ENCODE measurements around the gene ERP27.

The ERP27 gene

DNA sequence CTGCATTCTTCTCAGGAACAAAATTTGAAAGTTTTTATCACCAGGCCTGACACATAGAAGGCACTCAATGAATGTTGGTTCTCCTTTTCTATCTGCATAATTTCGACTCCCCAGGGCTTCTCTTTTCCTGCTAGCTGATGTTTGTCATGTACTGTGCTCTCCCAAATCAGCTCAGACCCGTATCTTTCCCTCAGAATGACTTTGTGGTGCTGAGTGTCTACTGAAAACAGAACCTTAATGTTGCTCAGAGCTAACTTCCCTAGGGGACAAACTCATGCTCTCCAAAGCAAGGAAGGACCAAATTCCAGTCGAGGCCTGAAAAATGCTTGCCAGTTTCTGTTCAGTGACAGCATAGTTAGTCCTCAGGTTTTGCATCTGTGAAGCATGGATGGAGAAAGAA is 21.1 kb upstream of the ERP27 start:
- DNase-seq (ENCODE audit: low spot score) = peak; percentile 52

GRCh38 chr12:14959126-14959440 is 20.7 kb upstream of the ERP27 start:
- DNase-seq (ENCODE audit: low spot score) = no peak

DNA sequence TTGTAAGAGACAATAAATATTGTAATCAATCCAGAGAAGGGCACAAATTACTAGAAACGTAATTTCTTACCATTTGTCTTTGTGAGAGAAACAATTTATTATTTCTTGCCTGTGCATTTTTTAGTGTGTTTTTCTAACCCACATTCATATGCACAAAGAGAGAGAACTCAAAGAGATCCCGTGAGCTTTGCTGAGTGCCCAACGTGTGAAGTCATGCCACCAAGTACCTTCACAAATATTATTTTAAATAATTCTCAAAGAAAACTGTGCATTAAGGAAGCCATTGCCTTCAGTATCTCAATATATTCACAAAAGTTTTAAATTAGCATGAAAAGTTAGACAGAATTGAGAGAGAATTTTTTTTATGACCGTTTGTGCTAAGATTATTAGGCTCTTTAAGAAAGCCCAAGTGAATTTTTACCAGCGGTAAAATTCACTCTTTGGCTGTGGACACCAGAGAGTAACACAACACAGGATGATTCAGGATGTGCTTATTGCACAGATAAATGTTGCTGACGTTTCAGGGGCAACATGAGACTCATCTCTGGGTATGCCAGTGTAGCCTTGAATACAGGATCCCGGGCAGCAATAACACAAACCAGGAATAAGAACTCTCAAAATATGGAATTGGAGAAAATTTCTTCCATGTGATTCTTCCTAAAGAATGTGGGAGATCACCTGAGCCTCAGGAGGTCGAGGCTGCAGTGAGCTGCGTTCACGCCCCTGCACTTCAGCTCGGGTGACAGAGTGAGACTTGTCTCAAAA is 20.2 kb upstream of the ERP27 start:
- DNase-seq (ENCODE audit: low spot score) = peak; percentile 53

DNA sequence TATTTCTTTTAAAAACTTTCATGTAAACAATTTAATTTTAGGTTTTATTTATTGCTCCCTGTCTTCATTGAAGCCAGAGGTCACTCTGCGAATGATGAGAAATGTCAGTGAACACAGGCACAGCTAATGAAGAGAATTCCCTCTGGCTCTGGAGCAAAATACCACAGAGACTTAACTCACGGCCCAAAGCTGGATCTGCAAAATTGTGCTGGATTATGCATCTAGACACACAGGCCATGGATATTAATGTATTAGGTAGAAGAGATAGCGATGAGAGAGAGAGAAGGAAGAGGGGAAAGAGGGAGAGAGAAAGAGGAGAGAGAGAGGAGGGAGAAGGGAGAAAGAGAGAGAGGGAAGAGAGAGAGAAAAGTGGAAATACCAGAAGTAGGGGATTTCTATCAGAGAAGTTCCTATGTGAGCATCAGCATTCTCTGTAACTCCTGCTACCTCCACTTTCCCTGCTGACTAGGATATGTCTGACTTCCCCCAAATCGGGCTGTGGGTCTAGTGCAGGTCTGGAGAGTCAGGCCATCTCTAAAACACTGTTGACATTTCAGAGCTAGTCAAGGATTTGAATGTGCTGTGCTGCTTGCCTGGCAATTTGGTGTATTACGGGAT is 19.3 kb upstream of the ERP27 start:
- DNase-seq (ENCODE audit: low spot score) = peak; percentile 38

- DNase-seq (ENCODE audit: low spot score) = no peak
Measured at GRCh38 chr12:14956905-14957304, 18.6 kb upstream of the ERP27 start.

DNA sequence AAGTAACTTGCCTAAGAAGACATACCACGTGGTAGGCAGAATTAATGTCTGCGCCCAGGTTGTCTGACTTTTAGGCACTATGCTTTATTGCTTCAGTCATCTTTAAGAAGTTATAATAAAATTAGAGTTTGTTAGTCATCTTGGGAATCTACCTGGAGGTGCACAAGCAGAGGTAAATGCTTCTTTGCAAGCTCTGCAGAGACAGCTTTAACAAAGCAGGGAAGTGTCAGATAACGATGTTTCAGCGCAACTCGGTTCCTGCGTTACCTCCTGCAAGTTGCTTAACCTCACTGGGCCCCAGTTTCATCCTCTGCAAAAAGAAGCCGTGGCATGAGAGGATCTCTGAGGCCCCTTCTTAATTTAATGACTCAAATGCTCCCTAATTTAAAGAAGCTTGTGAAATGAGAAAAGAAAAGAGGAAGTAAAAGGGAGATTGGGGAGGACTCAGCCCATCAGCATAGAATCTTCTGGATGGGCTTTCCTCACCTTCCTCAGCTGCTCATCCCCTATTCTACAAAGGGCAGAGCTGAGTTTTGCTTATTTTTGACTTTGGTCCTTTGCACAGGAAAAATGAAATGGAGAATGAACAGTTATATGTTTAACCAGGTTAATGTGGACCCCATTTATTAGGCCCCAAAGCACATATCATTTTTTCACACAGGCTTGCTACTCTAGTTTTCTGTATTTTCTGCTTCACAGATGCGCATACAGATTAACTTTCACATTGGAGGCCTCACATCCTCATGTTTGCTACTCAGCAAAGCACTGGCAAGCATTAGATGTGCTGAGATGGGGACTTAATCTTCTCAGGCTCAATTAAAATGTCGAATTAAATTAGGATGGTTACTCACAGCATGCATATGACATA is 17.9 kb upstream of the ERP27 start:
- peak; percentile 58 for DNase-seq (ENCODE audit: low spot score)

- DNase-seq (ENCODE audit: low spot score) = peak; percentile 58
Measured at GRCh38 chr12:14954269-14954668, 15.9 kb upstream of the ERP27 start.

DNA sequence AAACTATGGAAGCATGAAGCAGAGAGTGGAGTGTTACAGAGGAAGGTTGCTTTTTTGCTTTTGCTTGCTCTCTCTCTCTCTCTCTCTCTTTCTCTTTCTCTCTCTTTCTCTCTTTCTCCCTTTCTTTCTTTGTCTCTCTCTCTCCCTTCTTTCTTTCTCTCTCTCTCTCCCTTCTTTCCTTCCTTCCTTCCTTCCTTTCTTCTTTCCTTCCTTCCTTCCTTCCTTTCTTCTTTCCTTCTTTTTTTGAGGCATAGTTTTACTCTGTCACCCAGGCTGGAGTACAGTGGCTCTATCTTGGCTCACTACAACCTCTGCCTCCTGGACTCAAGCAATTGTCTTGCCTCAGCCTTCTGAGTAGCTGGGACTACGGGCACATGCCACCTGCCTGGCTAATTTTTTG is 15.4 kb upstream of the ERP27 start:
- DNase-seq (ENCODE audit: low spot score) = no peak

GRCh38 chr12:14952299-14952921 is 14.1 kb upstream of the ERP27 start:
- peak; percentile 71 for DNase-seq (ENCODE audit: low spot score)

DNA sequence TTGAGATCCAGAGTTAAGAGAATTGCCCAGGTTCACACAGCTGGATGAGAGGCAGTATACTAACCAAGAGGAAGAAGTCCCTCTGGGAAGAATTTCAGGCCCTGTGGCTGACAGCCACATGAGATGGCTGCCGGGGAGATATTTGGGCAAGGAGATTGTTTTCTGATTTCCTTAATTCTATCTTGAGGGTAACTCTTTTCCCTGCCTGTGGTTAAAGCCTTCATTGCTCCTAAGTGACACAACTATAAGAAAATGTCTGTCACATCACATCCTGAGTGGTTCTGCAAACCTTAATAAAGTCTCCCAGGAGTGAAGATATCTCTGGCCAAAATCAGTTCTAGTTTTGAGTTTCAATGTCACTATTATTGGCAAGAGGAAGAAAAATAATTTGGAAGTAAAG is 13.5 kb upstream of the ERP27 start:
- no peak for DNase-seq (ENCODE audit: low spot score)

DNA sequence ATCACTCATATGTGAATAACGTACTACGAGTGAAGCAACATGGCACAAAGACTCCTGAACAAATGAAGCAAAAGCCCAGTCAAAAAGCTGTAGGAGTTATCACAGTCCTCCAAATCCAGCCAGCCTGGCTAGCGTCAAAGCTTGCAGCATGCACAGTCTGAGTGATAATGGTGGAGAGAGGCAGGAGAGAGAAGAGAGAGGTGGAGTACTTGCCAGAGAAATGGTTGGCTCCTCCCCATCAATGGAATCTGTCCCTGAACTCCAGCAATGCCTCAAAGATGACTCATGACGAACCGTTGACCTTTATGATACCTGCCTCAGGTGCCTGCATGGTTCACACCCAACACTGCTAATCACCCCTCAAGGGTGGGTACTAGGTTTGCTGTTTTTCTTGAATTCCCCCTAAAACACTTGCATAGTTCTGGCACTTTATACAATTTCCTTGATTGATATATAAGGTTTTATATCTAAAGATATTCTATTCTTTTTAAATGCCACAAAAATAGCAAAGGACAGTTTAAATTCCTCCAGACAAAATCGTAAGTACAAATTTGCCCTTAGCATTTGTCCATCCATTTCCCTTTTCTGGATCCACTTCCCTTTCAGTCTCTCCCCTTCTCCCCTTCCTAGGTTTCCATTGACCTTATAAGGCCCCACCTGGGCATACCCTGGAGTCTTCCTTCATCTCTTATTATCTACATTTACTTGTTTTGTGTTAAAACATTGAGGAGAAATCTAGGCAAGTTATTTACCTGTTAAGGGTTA is 12.8 kb upstream of the ERP27 start:
- DNase-seq (ENCODE audit: low spot score) = no peak

GRCh38 chr12:14950421-14950820 is 12.1 kb upstream of the ERP27 start:
- DNase-seq (ENCODE audit: low spot score) = no peak

DNA sequence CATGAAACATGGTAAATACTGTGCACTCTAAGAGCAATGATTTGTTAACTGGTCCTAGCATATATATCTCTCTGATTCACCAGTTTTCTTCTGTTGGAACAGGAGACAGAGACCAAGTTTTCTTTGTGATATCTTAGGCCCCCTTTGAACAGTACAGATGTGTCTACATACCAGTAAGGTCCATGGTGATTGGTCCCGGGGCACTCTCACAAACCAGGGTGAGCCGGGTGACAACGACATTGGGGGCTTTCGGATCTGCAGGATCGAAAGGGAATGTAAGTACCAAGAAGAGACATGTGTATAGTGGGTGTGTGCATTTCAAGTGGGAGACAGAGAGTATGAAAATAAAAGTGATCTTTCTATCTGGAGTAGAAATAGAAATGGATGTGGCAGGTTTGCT is 11.3 kb upstream of the ERP27 start:
- no peak for DNase-seq (ENCODE audit: low spot score)

- peak; percentile 89 for DNase-seq (ENCODE audit: low spot score)
Measured at GRCh38 chr12:14948672-14949071, 10.3 kb upstream of the ERP27 start.

DNA sequence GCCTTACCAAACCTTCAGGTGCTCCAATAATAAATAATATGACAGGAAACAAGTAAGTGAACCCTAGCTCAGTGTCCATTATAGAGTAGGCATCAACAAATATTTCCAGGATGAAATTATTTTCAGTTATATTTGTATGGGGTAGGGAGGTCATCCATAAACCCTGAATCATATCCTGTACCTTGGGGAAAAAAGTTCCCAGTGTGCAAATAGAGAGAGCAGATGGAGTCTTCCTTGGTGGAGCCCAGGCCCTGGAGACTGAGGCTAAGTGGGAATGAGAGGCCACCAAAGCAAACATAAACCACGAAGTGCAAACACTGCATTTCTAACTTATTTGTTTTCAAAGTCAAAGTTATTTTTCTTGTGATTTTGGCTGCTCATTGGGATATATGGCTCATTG is 8.5 kb upstream of the ERP27 start:
- no peak for DNase-seq (ENCODE audit: low spot score)

- no peak for DNase-seq (ENCODE audit: low spot score)
Measured at GRCh38 chr12:14946162-14946561, 7.8 kb upstream of the ERP27 start.

- DNase-seq (ENCODE audit: low spot score) = no peak
Measured at GRCh38 chr12:14942196-14942931, 4.0 kb upstream of the ERP27 start.

GRCh38 chr12:14941369-14941768 is 3.0 kb upstream of the ERP27 start:
- DNase-seq (ENCODE audit: low spot score) = no peak

DNA sequence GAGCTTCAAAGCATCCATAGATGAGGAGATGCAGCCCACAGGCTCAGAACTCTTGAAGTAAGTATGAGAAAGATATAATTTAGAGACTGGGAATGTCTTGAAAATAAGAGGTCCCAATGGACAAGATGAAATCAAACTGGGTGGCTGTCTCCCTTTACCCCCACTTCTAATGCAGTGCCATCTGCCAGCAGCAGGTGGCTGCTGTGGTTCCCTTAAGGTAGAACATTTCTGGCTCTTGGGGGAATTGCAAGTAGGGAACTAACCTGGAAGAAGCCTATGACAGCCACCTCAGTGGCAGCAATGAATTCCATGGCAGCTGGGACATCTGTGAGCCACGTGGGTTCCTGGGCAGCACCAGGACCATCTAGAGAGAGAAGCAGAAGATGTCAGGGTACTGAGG is 648 bp downstream of the ERP27 start:
- DNase-seq (ENCODE audit: low spot score) = peak; percentile 52

DNA sequence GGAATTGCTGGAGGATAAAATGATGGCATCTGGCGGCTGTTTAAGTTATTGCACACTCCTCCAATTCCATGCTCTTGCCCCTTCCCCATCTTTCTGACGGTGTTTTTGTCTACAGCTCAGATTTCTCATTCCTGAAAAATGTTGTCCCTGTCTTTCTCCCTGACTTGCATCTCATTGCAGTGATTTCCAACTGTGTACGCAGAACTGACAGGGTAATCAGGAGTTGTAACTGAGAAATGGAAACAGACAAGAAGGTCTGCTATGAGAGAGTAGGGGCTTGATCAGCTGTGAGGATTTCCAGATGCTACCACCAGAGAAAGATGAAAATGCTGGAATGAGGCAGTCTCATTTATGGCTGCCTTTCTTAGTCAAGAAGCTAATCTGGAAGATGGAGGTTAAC is 1.3 kb downstream of the ERP27 start:
- DNase-seq (ENCODE audit: low spot score) = no peak

GRCh38 chr12:14936224-14936861 is 2.0 kb downstream of the ERP27 start:
- DNase-seq (ENCODE audit: low spot score) = no peak
